Stimulated activated naive CD4-positive, alpha-beta T cell treated with Interleukin-2 at 50 U/mL for 16 hours (primary cell): ENCODE data around the gene TMEM178A.

Source experiments
- DNase-seq: peaks from one replicate; lab custom pipeline; 2025; lab: John Stamatoyannopoulos, UW

The TMEM178A gene

GRCh38 chr2:39679805-39680204 lies 14.1 kb downstream of the TMEM178A start:
- no peak for DNase-seq

DNA sequence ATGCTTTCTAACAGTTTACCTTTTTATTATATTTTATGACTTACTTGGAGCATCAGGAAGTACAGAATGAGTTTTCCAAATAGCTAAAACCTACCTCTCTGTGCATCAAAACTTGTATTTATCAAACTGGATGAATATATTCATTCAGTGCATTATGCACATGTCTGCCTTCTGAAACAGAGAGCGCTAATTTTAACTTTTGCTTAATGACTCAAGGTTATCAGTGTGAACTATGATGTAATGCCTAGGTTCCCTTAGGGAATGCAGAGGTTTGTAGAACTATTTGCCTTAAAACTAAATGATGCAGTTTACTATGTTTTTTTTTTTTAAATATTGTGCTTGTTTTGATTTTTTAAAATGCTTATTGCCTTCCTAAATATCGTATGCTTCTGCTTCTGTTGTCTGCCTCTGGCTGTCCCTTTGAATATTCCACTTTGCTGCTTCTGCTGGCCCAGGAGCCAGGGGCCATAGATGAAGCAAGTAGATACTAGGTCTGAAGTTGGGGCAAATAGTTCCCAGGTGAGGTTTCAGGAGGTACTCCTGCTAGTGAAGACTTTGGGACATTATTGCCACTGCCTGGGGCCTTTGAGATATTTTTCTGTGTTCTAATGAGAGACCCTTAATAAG lies 16.5 kb downstream of the TMEM178A start:
- no peak for DNase-seq

DNA sequence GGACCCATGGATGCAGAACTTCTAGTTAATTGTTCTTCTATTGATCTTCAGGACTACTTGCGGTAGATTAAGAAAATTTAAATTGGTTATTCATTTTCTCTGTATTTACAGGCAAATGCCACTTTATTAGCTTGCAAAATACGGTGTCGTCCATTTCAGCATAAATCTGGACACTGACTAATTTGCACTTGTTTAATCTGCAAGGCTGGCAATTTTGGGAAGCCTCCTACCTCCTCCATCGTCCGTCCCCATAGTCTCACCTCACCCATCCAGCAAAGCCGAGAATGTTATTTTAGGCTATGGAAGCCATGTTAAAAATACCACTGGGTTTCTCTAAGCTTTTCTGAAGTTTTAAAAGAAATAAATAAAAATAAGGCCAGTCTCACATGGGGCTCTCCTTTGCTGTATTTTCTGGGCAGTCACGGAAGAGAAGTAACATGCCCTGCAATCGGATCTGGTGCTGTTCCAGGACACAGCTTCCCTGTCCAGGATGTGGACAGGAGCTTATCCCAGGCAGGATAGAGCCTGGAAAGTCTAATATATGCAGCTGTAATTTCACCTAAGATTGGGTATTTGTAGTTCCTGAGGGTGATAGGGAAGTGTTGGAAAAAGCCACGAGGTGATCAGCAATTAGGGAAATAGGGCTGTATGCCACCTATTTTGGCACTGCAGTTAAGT lies 17.4 kb downstream of the TMEM178A start:
- no peak for DNase-seq

DNA sequence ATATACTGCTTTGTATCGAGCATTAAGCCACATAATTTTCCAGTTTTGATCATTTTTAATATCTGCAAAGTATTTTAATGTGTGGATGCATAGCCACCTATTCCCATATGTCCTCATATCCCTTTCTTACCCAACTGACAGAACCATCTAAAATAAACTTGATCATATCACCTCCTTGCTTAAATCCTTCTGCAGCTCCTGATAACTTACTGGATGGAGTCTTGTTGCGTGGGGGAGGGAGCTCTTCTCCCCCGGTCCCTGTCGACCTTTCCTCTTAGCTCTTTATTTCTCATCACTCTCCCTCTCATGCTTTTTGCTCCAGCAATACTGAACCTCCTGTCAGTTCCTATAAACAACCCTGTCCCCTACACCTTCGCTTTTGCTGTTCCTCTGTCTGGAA lies 18.7 kb downstream of the TMEM178A start:
- no peak for DNase-seq

GRCh38 chr2:39685126-39685525 lies 19.4 kb downstream of the TMEM178A start:
- no peak for DNase-seq

DNA sequence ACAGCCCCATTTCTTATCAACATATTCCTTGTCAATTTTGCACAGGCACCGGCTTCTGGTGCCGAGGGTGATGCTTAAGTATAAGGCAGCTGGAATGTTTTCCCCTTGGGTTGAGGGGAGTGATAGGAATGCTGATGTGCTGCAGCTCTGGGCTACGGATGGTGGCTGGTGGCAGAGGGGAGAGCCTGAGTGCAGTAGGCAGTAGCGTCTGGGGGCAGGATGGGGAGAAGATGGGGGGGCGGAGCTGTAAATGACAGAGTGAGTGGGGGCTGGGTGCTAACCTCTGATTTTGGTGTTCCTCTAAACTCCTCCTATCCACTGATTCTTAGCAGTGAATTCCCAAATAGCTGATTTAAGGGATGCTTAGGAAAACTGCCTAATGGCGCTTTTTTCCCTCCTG lies 20.7 kb downstream of the TMEM178A start:
- no peak for DNase-seq

GRCh38 chr2:39688181-39688580 lies 22.5 kb downstream of the TMEM178A start:
- no peak for DNase-seq

- DNase-seq = no peak
These were observed 23.6 kb downstream of the TMEM178A start for GRCh38 chr2:39689272-39689841.

GRCh38 chr2:39689876-39690275 lies 24.2 kb downstream of the TMEM178A start:
- no peak for DNase-seq

- no peak for DNase-seq
These were observed 27.5 kb downstream of the TMEM178A start for GRCh38 chr2:39693245-39693644.

DNA sequence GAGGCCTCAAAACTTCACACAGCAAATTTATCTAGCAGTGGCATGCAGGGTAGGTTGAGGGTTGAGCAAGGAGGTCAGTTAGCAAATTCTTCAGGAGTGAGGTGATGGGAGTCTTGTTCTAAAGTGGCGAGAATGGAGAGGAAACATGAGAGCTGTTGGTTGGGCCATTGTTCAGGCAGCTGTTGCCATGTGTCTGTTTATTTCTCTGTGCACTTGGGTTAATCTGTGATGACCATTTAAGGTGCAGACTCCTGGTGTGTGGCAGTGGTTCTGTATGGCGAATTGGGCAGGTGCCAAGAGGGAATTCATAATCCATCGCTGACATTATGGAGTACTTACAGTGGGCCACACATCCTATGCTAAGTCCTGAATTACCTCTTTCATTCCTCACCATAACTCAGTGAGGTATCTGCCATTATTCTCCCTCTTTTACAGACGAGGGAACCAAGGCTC lies 30.4 kb downstream of the TMEM178A start:
- no peak for DNase-seq

DNA sequence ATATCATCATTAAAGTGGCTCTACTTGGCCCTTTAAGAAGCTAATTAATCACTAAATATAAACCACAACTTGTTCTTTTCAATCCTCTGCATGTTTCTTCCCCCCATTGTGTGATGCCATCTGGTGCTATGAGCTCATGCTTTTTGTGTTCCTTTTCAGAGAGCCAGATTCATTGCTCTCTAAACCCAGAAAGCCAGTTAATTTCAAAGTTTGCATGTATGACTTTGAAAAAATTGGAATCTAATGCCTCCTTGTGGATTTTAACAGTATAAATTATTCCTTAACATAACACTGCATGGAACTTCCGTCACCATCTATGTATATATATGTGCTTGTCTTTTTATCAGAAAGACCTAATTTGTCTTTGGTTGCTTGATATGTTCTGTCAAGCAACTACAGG lies 31.1 kb downstream of the TMEM178A start:
- DNase-seq = no peak

- no peak for DNase-seq
These were observed 31.7 kb downstream of the TMEM178A start for GRCh38 chr2:39697454-39697853.

DNA sequence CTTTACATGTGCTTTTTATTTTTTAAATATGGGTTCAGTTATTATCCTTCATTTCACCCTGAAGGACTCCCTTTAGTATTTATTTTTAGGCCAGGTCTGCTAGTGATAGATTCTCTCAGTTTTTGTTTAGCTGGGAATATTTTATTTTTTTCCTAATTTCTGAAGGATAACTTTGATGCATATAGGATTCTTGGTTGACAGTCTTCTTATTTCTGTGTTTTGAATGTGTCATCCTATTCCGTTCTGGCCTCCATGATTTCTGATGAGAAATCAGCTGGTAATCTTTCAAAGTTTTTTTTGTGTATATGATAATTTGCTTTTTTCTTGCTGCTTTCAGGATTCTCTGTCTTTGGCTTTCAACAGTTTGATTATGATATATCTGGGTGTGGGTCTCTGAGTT lies 35.4 kb downstream of the TMEM178A start:
- DNase-seq = no peak

- DNase-seq = no peak
These were observed 37.6 kb downstream of the TMEM178A start for GRCh38 chr2:39703181-39703872.

DNA sequence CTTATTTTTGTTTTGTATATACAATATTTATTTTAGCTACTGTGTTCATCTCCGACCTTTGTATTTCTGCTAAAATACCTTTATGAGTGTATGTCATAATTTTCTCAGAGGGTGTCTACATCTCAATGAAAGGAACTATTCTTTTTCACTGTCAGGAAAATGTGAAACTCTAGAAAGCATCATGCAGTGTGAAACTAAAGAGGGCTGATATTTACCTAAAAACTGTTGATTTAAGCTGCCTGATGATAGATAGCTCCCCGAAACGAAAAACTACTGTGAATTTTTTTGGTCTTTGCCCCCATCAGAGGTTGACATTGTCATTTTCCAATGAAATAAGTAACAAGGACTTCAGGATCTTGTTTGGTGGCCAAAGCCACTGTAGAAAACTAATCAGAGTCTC lies 38.8 kb downstream of the TMEM178A start:
- no peak for DNase-seq

- DNase-seq = no peak
These were observed 39.9 kb downstream of the TMEM178A start for GRCh38 chr2:39705638-39706037.

- DNase-seq = no peak
These were observed 40.6 kb downstream of the TMEM178A start for GRCh38 chr2:39706312-39706711.

GRCh38 chr2:39706945-39707344 lies 41.2 kb downstream of the TMEM178A start:
- DNase-seq = no peak

DNA sequence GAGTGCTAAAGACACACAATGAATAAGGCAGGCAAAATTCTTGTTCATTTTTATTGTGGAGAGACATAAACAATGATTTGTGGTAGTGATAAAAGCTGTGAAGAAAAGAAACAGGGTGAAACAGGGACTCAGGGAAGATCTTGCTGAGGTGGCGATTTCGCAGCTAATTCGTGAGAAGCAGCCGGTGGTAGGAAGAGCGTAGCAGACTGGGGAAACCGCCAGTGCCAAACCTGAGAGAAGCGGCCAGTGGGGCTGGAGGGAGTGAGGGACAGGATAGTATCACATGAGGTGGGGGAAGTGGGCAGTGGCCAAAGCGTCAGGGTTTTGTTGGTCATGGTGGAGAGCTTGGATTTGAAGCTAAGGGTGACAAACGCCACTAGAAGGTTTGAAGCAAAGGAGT lies 42.3 kb downstream of the TMEM178A start:
- DNase-seq = no peak

GRCh38 chr2:39710807-39711206 lies 45.1 kb downstream of the TMEM178A start:
- DNase-seq = no peak

GRCh38 chr2:39712953-39713352 lies 47.2 kb downstream of the TMEM178A start:
- no peak for DNase-seq

GRCh38 chr2:39715095-39715494 lies 49.4 kb downstream of the TMEM178A start:
- DNase-seq = no peak
